PC-3 (cell line): ENCODE results near the gene CHCHD10.

Experiments used
- EZH2 ChIP-seq: fragments of 300-600 bp; sonication (generic); IDR thresholded peaks from one replicate; pipeline ENCODE4 v1.6.1; 2017; ENCODE audit warnings: antibody characterized with exemption, mild to moderate bottlenecking, low read length; ENCODE audit not compliant: unreplicated experiment
- EZH2phosphoT487 ChIP-seq: fragments of 300-600 bp; sonication (generic); IDR thresholded peaks from 2 replicates; pipeline ENCODE4 v1.6.1; 2018; ENCODE audit warnings: mild to moderate bottlenecking, antibody characterized with exemption, low read length, borderline replicate concordance
- TF ChIP-seq, protein P1 (sequence below): fragments of 300-600 bp; sonication (generic); conservative IDR thresholded peaks from 2 replicates; pipeline ENCODE4 v1.5.1; 2017; ENCODE audit warnings: antibody characterized with exemption, low read depth, mild to moderate bottlenecking, low read length

DNA sequence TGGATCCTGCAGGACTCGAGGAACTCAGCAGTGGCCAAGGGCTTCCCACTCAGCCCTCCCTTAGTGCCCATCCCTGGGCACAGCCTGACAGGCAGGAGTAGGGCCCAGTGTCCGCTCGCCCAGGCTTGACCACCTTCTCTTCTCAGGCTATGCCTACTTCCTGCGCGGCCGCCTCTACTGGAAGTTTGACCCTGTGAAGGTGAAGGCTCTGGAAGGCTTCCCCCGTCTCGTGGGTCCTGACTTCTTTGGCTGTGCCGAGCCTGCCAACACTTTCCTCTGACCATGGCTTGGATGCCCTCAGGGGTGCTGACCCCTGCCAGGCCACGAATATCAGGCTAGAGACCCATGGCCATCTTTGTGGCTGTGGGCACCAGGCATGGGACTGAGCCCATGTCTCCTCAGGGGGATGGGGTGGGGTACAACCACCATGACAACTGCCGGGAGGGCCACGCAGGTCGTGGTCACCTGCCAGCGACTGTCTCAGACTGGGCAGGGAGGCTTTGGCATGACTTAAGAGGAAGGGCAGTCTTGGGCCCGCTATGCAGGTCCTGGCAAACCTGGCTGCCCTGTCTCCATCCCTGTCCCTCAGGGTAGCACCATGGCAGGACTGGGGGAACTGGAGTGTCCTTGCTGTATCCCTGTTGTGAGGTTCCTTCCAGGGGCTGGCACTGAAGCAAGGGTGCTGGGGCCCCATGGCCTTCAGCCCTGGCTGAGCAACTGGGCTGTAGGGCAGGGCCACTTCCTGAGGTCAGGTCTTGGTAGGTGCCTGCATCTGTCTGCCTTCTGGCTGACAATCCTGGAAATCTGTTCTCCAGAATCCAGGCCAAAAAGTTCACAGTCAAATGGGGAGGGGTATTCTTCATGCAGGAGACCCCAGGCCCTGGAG, 15.7 kb upstream of the CHCHD10 start:
- TF ChIP-seq, protein P1, sequence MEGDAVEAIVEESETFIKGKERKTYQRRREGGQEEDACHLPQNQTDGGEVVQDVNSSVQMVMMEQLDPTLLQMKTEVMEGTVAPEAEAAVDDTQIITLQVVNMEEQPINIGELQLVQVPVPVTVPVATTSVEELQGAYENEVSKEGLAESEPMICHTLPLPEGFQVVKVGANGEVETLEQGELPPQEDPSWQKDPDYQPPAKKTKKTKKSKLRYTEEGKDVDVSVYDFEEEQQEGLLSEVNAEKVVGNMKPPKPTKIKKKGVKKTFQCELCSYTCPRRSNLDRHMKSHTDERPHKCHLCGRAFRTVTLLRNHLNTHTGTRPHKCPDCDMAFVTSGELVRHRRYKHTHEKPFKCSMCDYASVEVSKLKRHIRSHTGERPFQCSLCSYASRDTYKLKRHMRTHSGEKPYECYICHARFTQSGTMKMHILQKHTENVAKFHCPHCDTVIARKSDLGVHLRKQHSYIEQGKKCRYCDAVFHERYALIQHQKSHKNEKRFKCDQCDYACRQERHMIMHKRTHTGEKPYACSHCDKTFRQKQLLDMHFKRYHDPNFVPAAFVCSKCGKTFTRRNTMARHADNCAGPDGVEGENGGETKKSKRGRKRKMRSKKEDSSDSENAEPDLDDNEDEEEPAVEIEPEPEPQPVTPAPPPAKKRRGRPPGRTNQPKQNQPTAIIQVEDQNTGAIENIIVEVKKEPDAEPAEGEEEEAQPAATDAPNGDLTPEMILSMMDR = no peak
- no peak for TF ChIP-seq EZH2
- no peak for TF ChIP-seq EZH2phosphoT487
